Activated T-helper 1 cell treated with anti-CD3 and anti-CD28 coated beads, Interleukin-2, amount 50 U/mL, for 16 hours (primary cell): Measurements from ENCODE around the gene NDUFAF8.

Source experiments
- DNase-seq, 2 donors: peaks; one replicate each; pipeline ENCODE4 v3.0.0-alpha.2; 2020; ENCODE audit warnings: low read depth in 1 of 2, low spot score in 1 of 2

Gene NDUFAF8

GRCh38 chr17:81238815-81239713, at the start of gene NDUFAF8, which contains the start of gene TEPSIN:
TSS of gene NDUFAF8 (plus strand) at chr17:81239318. CDS start at chr17:81239364, 46 bp downstream.
TSS of gene TEPSIN (minus strand) at chr17:81239055. CDS start at chr17:81239033, 22 bp downstream.
- DNase-seq: peak; percentile 87 to 91

GRCh38 chr17:81189670-81190530, 49.2 kb upstream of the NDUFAF8 start:
- DNase-seq: no peak

- DNase-seq: no peak
Measured at GRCh38 chr17:81190591-81190990, 48.5 kb upstream of the NDUFAF8 start.

GRCh38 chr17:81191116-81191515, 48.0 kb upstream of the NDUFAF8 start:
- no peak for DNase-seq

GRCh38 chr17:81191646-81192045, 47.5 kb upstream of the NDUFAF8 start:
- no peak for DNase-seq

- DNase-seq: no peak
Measured at GRCh38 chr17:81192386-81193050, 46.6 kb upstream of the NDUFAF8 start.

- no peak for DNase-seq
Measured at GRCh38 chr17:81193051-81193410, 46.1 kb upstream of the NDUFAF8 start.

GRCh38 chr17:81193470-81194224, 45.5 kb upstream of the NDUFAF8 start:
- no peak for DNase-seq

- no peak for DNase-seq
Measured at GRCh38 chr17:81194225-81194760, 44.8 kb upstream of the NDUFAF8 start.

- DNase-seq: no peak
Measured at GRCh38 chr17:81194941-81195901, 43.9 kb upstream of the NDUFAF8 start.

GRCh38 chr17:81195941-81196495, 43.1 kb upstream of the NDUFAF8 start:
- DNase-seq: no peak

GRCh38 chr17:81196505-81197408, 42.4 kb upstream of the NDUFAF8 start:
- no peak for DNase-seq

GRCh38 chr17:81197409-81197795, 41.7 kb upstream of the NDUFAF8 start:
- no peak for DNase-seq

- no peak for DNase-seq
Measured at GRCh38 chr17:81197831-81198490, 41.2 kb upstream of the NDUFAF8 start.

- no peak for DNase-seq
Measured at GRCh38 chr17:81198826-81199481, 40.2 kb upstream of the NDUFAF8 start.

- no peak for DNase-seq
Measured at GRCh38 chr17:81199482-81199830, 39.7 kb upstream of the NDUFAF8 start.

GRCh38 chr17:81200201-81200600, 38.9 kb upstream of the NDUFAF8 start:
- no peak for DNase-seq
